Inflammatory macrophage (primary cell): ENCODE results near the gene SH3GLB2.

Experiments used
- DNase-seq, 2 donors: peaks; one replicate each; pipeline ENCODE4 v3.0.0-alpha.2; 2020 to 2022
- total RNA-seq, 18 experiments: gene quantifications; one replicate each; lab custom pipeline; 2026; ENCODE audit warnings: mixed read lengths in 6 of 18, inconsistent platforms in 2 of 18; lab: John Stamatoyannopoulos, UW

Gene SH3GLB2
- total RNA-seq: 14.9 to 56.1 (median 32.4) reads per million in 18 experiments

- DNase-seq: peak; percentile 96
These were observed at the start of gene SH3GLB2 for GRCh38 chr9:129028192-129028966. TSS of gene SH3GLB2 (minus strand) at chr9:129028331. CDS start at chr9:129028154, 177 bp downstream.

- DNase-seq: no peak
These were observed 49.1 kb upstream of the SH3GLB2 start for GRCh38 chr9:129077236-129077635.

- DNase-seq: no peak
These were observed 48.5 kb upstream of the SH3GLB2 start for GRCh38 chr9:129076640-129077037.

GRCh38 chr9:129075996-129076639 is 48.0 kb upstream of the SH3GLB2 start:
- no peak for DNase-seq

GRCh38 chr9:129074106-129074505 is 46.0 kb upstream of the SH3GLB2 start:
- DNase-seq: no peak

- no peak for DNase-seq
These were observed 45.3 kb upstream of the SH3GLB2 start for GRCh38 chr9:129073404-129073803.

GRCh38 chr9:129072171-129072570 is 44.0 kb upstream of the SH3GLB2 start:
- DNase-seq: no peak

- no peak for DNase-seq
These were observed 43.5 kb upstream of the SH3GLB2 start for GRCh38 chr9:129071526-129072126.

- DNase-seq: no peak
These were observed 42.8 kb upstream of the SH3GLB2 start for GRCh38 chr9:129070696-129071525.

GRCh38 chr9:129069862-129070641 is 41.9 kb upstream of the SH3GLB2 start:
- no peak for DNase-seq

GRCh38 chr9:129068990-129069861 is 41.1 kb upstream of the SH3GLB2 start:
- peak; percentile 84 to 91 for DNase-seq

- no peak for DNase-seq
These were observed 40.0 kb upstream of the SH3GLB2 start for GRCh38 chr9:129068110-129068509.

GRCh38 chr9:129064499-129064908 is 36.4 kb upstream of the SH3GLB2 start:
- no peak for DNase-seq

GRCh38 chr9:129063061-129063460 is 34.9 kb upstream of the SH3GLB2 start:
- no peak for DNase-seq

- no peak for DNase-seq
These were observed 32.9 kb upstream of the SH3GLB2 start for GRCh38 chr9:129060991-129061390.

GRCh38 chr9:129059796-129060785 is 32.0 kb upstream of the SH3GLB2 start:
- DNase-seq: no peak

- DNase-seq: peak; percentile 73 to 88
These were observed 31.0 kb upstream of the SH3GLB2 start for GRCh38 chr9:129058965-129059795.

- no peak for DNase-seq
These were observed 26.2 kb upstream of the SH3GLB2 start for GRCh38 chr9:129054163-129054851.
